ENCODE results near the gene SLC8A3.

- TF ChIP-seq EZH2 (IDR thresholded peaks at IDR 0.05; ENCODE audit: insufficient read depth, poor library complexity, severe bottlenecking) (no peak), EZH2phosphoT487 (IDR thresholded peaks at IDR 0.05; ENCODE audit: insufficient read depth, low read depth) (no peak)
Measured at GRCh38 chr14:70148351-70148750, 40.4 kb downstream of the SLC8A3 start.
